Measurements from ENCODE around the gene TREM2.
"Not testable (repeated sequence)": the region's sequence is repeated elsewhere in the genome, so short reads cannot be mapped to it uniquely, and the experiment has no call there.

The TREM2 gene

DNA sequence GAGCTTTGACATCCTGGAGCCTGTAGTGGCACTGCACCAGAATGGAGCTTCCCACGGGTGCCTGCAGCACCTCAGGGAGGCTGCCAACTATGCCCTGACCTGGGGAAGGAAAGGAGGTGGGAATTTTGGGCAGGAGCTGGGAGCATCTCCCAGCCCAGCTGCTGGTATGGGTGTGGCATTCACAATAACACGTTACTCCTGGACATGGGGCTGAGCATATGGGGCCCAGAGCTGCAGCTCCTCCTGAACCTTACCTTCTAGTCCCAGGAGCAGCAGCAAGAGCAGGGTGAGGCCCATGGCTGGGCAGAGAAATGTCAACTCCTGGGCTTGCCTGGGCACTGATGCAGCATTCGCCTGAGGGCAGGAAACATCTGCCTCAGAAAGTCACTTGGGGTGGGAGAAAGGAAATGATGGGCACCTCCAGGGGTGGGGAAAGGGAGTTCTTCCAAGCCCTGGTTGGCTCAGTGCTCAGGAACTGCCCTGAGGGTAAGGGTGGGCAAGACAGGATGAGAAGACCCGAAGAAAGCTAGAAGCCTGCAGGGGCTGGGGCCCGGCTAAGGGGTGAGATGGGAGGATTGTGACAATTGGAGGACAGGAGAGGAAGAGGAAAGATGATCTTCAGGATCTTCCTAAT, 8.8 kb downstream of the TREM2 start, which contains the start of gene TREML1:
Gene TREML1, minus strand, starts transcription at position 356 of the 634 bp plus-strand sequence. Its CDS starts 59 bp downstream, at position 297.
- DNase-seq, result no peak

DNA sequence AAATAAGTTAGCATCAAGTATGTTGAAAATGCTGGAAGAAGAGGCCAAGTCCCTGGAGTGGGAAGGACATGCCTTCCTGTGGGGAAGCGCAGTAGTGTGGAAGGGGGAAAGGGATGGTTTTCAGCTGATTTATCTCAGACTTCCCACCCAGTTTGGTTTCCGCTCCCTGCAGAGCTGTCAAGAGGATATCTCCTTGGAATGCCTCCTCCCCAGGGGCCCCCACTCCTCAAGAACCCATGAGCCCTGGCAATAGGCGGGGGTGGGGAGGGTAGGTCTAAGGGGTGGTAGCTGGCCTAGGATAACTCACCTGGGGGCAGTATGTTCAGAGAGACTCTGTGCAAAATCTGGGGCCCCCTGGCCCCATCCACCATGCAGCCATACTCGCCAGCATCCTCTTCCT, 9.5 kb downstream of the TREM2 start:
- DNase-seq, result no peak

DNA sequence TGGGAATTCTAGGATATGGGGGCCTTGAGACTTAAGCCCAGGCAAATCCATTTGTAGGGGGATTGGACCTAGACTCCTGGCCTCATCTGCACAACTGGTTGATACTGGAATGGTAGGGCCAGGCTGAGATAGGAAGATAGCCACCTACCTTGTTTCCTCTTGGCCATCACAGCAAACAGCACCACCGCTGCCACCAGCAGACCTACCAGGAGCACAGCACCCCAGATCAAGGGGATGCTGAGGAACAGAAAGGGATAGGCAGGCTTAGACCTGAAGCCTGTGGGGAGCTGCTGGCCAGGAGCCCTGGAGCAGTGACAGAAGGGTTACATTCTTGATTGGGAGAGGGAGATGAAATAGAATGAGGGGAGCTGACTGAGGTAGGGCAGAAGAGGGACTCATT, 12.2 kb downstream of the TREM2 start:
- DNase-seq, result no peak

- DNase-seq, result no peak
These were observed 15.0 kb downstream of the TREM2 start for GRCh38 chr6:41147917-41148316.

- DNase-seq, result no peak
These were observed 26.0 kb downstream of the TREM2 start for GRCh38 chr6:41136911-41137310.

- no peak for DNase-seq
These were observed 27.7 kb downstream of the TREM2 start for GRCh38 chr6:41135062-41135832.

DNA sequence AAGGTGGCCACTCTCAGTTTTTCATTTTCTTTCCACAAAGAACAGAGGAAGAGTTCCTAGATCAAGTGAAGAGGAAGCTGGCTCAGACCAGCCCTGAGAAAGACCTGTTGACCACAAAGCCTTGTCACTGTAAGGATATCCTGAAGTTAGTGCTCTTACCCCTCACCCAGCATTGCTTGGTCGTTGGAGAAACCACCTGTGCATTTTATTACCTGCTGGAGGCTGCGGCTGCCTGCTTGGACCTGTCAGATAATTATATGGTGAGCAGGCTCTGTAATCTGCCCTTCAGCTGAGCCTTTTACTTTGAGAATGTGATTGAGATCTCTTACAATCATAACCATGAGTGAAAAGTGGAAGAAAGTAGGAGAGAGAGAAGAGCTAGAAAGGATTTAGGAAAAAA, 30.7 kb downstream of the TREM2 start:
- DNase-seq, result no peak

- no peak for DNase-seq
These were observed 37.6 kb downstream of the TREM2 start for GRCh38 chr6:41125282-41125681.

DNA sequence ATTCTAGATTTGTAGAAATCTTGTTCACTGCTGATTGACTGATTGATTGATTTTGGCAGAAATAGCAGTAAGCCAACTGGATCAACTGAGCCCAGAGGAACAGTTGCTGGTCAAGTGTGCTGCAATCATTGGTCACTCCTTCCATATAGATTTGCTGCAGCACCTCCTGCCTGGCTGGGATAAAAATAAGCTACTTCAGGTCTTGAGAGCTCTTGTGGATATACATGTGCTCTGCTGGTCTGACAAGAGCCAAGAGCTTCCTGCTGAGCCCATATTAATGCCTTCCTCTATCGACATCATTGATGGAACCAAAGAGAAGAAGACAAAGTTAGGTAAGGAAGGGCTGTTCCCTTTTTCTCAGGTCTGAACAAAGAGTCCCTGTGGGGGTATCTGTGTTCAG, 40.0 kb downstream of the TREM2 start:
- DNase-seq, result no peak

DNA sequence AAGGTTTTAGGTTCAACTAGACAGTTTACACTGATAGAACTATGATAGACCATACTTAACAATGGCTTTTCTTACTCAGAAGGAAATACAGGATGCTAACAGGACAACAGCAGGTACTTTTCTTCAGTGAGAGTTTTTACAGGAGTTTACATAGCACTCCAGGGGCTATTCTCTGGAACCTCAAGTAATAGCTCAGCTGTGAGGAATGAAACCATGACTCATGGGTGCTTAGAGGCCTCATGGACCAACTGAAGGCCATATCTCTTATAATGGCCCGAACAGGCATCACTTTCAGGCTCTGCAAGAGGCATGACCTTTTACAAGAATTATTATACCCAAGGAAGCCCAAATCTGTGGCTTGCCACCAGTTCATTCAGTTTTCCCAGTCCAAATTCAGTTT, 40.5 kb downstream of the TREM2 start:
- DNase-seq, result no peak

- no peak for DNase-seq
These were observed 42.9 kb downstream of the TREM2 start for GRCh38 chr6:41120058-41120457.

DNA sequence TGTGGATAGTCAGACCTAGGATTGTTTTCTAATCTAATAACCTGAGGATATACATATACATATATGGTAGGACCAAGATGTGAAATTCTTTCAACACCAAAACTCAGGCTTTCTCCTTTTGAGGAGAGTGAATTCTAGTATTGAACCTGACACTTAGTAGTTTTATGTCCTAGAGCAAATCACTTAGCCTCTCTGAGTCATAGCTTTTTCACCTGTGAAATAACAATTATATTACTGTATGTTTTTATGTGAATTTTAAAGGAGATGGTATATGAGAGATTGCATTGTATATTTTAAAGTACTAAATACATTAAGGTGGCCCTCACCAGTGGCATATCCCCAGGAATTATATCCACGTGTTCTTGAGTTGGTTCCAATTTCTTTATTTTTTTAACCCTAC, 43.4 kb downstream of the TREM2 start:
- DNase-seq, result no peak

- not testable (repeated sequence) for DNase-seq
These were observed 47.9 kb downstream of the TREM2 start for GRCh38 chr6:41115027-41115426.

GRCh38 chr6:41111017-41111416, 51.9 kb downstream of the TREM2 start:
- DNase-seq, result no peak
